HepG2 (cell line): Measurements from ENCODE around the gene LRPPRC. TPM values are rescaled to one million over a fixed set of nuclear protein-coding genes. Genes with fewer than 3 reads are reported as not detected.

Experiments
- ATAC-seq: fragments of 200-7000 bp; cut with Tn5 transposase; 3 replicates; pipeline ENCODE4 v1.9.1; 2020; ENCODE audit warnings: mild to moderate bottlenecking, moderate library complexity
- BruUV-seq: library from RNA; stranded (reverse); fragments of 400-500 nt; replicated peaks from 2 replicates; lab custom pipeline; 2021; lab: Mats Ljungman, UMichigan
- CTCF ChIA-PET: fragments of 300-600 bp; formaldehyde crosslinking; extraction: SDS; loops from one replicate; lab custom pipeline; 2021; ENCODE audit warnings: low total read pairs, inconsistent platforms, low intra/inter-chr PET ratio; lab: Yijun Ruan, JAX
- POLR2A ChIA-PET: fragments of 350-600 bp; sonication (Branson Sonifier 250); formaldehyde crosslinking; loops from one replicate; lab custom pipeline; 2020; ENCODE audit warnings: antibody characterized with exemption, inconsistent platforms; lab: Yijun Ruan, JAX
- DNase-seq: peaks from one replicate; pipeline ENCODE4 v3.0.0-alpha.2; 2015; ENCODE audit warnings: low spot score
- FAIRE-seq: peaks from 3 replicates; lab custom pipeline; 2011; peaks lifted over from hg19 to GRCh38; lab: Jason Lieb, UNC
- H2AFZ ChIP-seq: one replicate; pipeline ENCODE4 v1.6.1; 2011; ENCODE audit warnings: low read length, inconsistent platforms
- H3K27ac ChIP-seq: fragments of 300-600 bp; 3 replicates; pipeline ENCODE4 v1.8.0; 2011; ENCODE audit warnings: mixed run types, mild to moderate bottlenecking, mixed read lengths, low read length, inconsistent platforms; ENCODE audit not compliant: insufficient read depth; ENCODE audit errors: extremely low read length
- H3K27me3 ChIP-seq, 2 experiments: fragments of 200-600 bp in 1 of 2; 2 replicates in 1 of 2; 3 replicates in 1 of 2; pipeline versions ENCODE4 v1.6.0 to v1.8.0; 2011; ENCODE audit warnings: low read length in 2 of 2, mild to moderate bottlenecking in 2 of 2, moderate library complexity in 2 of 2, inconsistent platforms in 1 of 2; ENCODE audit not compliant: insufficient read depth in 2 of 2, control insufficient read depth in 1 of 2
- H3K36me3 ChIP-seq, 2 experiments: fragments of 200-600 bp in 1 of 2; replicated peaks in 1 of 2; 2 replicates in 1 of 2; 3 replicates in 1 of 2; pipeline versions ENCODE4 v1.5.1 to v1.8.0; 2011; ENCODE audit warnings: low read length in 2 of 2, inconsistent platforms in 1 of 2; ENCODE audit not compliant: insufficient read depth in 2 of 2, control insufficient read depth in 1 of 2
- H3K4me1 ChIP-seq: 2 replicates; pipeline ENCODE4 v1.5.1; 2012; ENCODE audit warnings: low read length, inconsistent platforms; ENCODE audit not compliant: insufficient read depth
- H3K4me2 ChIP-seq: 2 replicates; pipeline ENCODE4 v1.6.0; 2011; ENCODE audit warnings: low read depth, low read length, inconsistent platforms
- H3K4me3 ChIP-seq, 3 experiments: fragments of 200-600 bp in 1 of 3; sonication (generic), shearing (Covaris generic) in 1 of 3; replicated peaks in 1 of 3; 2 replicates each; pipeline ENCODE4 v1.5.1; 2011 to 2016; ENCODE audit warnings: low read length in 3 of 3, inconsistent platforms in 2 of 3, low read depth in 2 of 3, mild to moderate bottlenecking in 2 of 3, control low read depth in 1 of 3, mixed read lengths in 1 of 3; ENCODE audit not compliant: insufficient read depth in 1 of 3
- H3K79me2 ChIP-seq: one replicate; pipeline ENCODE4 v1.6.1; 2011; ENCODE audit warnings: low read length, inconsistent platforms; ENCODE audit not compliant: insufficient read depth
- H3K9ac ChIP-seq: 2 replicates; pipeline ENCODE4 v1.6.0; 2011; ENCODE audit warnings: mild to moderate bottlenecking, low read depth, low read length, inconsistent platforms; ENCODE audit not compliant: insufficient read depth
- H3K9me3 ChIP-seq: 2 replicates; pipeline ENCODE4 v1.5.1; 2012; ENCODE audit warnings: mild to moderate bottlenecking, low read length
- H4K20me1 ChIP-seq: 2 replicates; pipeline ENCODE4 v1.6.0; 2011; ENCODE audit warnings: inconsistent platforms, mild to moderate bottlenecking, low read length, moderate library complexity; ENCODE audit not compliant: insufficient read depth
- ADNP ChIP-seq: sonication (generic); formaldehyde crosslinking; IDR thresholded peaks from 2 replicates; pipeline ENCODE4 v1.4.0; 2020; ENCODE audit warnings: missing genetic modification reagents
- GTF2F1 ChIP-seq: fragments of 150-350 bp; IDR thresholded peaks from 2 replicates; pipeline ENCODE4 v1.6.1; 2014; ENCODE audit warnings: low read length
- MIXL1 ChIP-seq: IDR thresholded peaks from 2 replicates; pipeline ENCODE4 v1.6.1; 2016
- SNAPC4 ChIP-seq: sonication (generic); formaldehyde crosslinking; IDR thresholded peaks from 2 replicates; pipeline ENCODE4 v1.4.0; 2020; ENCODE audit warnings: mild to moderate bottlenecking, missing genetic modification reagents
- ZMYM4 ChIP-seq: sonication (generic); formaldehyde crosslinking; IDR thresholded peaks from 2 replicates; pipeline ENCODE4 v1.8.1; 2023; ENCODE audit warnings: mild to moderate bottlenecking, missing genetic modification reagents
- ZNF280B ChIP-seq: sonication (generic); formaldehyde crosslinking; IDR thresholded peaks from 2 replicates; pipeline ENCODE4 v1.5.0; 2020; ENCODE audit warnings: missing genetic modification reagents, mild to moderate bottlenecking, borderline replicate concordance
- ZNF326 ChIP-seq: sonication (generic); formaldehyde crosslinking; IDR thresholded peaks from 2 replicates; pipeline ENCODE4 v1.4.0; 2020; ENCODE audit warnings: missing genetic modification reagents, borderline replicate concordance
- WGBS: methylation state at CpG from one replicate; pipeline ENCODE4 v1.1.6; 2017; ENCODE audit warnings: low lambda C conversion rate; 5-methylcytosine and 5-hydroxymethylcytosine counted together
- in situ Hi-C: cut with HindIII; loops from 2 replicates; pipeline ENCODE4 v1.10.0; 2017; ENCODE audit warnings: low pct_unique_long_range_greater_than_20kb; ENCODE audit not compliant: extremely low pct_ligation_motif_present
- intact Hi-C: fragments of 100-400 bp; cut with micrococcal nuclease; formaldehyde crosslinking; loops from one replicate; pipeline ENCODE4 v1.10.0; 2022; ENCODE audit not compliant: unreplicated experiment
- polyA plus RNA-seq, 8 experiments: library from polyadenylated mRNA; depleted of rRNA in 3 of 8; stranded (reverse) in 7 of 8; unstranded in 1 of 8; fragments of >200 nt; fragmentation: Illumina TruSeq in 4 of 8; extraction: Trizol in 4 of 8; gene quantifications; 2 replicates each; pipeline versions ENCODE4 v1.2.1 to v1.2.3, GENCODE V29; 2011 to 2016; ENCODE audit warnings: low read depth in 4 of 8, missing spikeins in 1 of 8, mixed read lengths in 1 of 8; ENCODE audit not compliant: insufficient read depth in 1 of 8
- total RNA-seq, 5 experiments: library from RNA; depleted of rRNA; stranded (reverse); fragments of >200 nt; fragmentation: Illumina TruSeq; extraction: Trizol; gene quantifications; 2 replicates each; pipeline ENCODE4 v1.2.3, GENCODE V29; 2016; ENCODE audit warnings: low read depth in 1 of 5

Gene LRPPRC
- total and polyA plus RNA-seq, 2 of the 13 experiments (the other 11 are each of a cell fraction or from before 2014, with no cell fraction given) = 117 to 167 TPM

- TF ChIP-seq SNAPC4 (CRISPR knock-in tag) (no peak), ZMYM4 (CRISPR knock-in tag) (0 out of 2 replicates have a peak, but pooled peaks have one; percentile 15), ZNF326 (CRISPR knock-in tag) (no peak), MIXL1 (no peak), GTF2F1 (no peak)
Observed at GRCh38 chr2:43906448-43907109, 89.2 kb downstream of the LRPPRC start (continued).

GRCh38 chr2:43905871-43906270 lies 89.9 kb downstream of the LRPPRC start:
- intact Hi-C loops = no loop called here

More at GRCh38 chr2:43905871-43906270, 89.9 kb downstream of the LRPPRC start:
- TF ChIP-seq ADNP (CRISPR knock-in tag) (no peak), ZNF280B (CRISPR knock-in tag) (no peak)
- no peak for ATAC-seq
- Histone ChIP-seq H2AFZ (no peak overlapping the region), H3K79me2 (peaks cover 3% of the 10 kb centered on the region), H4K20me1 (no peaks in the 10 kb centered on the region), H3K4me1 (peaks cover 18% of the 10 kb centered on the region), H3K9me3 (no peaks in the 10 kb centered on the region), H3K4me2 (no peak overlapping the region), H3K4me3 (no peak overlapping the region), H3K27ac (no peak overlapping the region), H3K36me3 (peaks cover 20 to 49% of the 10 kb centered on the region in 2 experiments), H3K9ac (no peak overlapping the region), H3K27me3 (no peaks in the 10 kb centered on the region)
- no peak for FAIRE-seq
- WGBS = 97% methylated on average over 5 of the region's 5 CpGs
- in situ Hi-C loops = no loop called here
- POLR2A ChIA-PET = no interaction called here
- DNase-seq = no peak
- no TSS peak for BruUV-seq
- CTCF ChIA-PET = interaction anchor here (0.7 kb wide), 1 partner anchor 20 kb away, joined by 3 read pairs; no protein-coding TSS in a partner anchor
